HepG2 (cell line): ENCODE data around the gene ZCCHC7. TPM values are rescaled to one million over a fixed set of nuclear protein-coding genes. Genes with fewer than 3 reads are reported as not detected.

ENCODE experiments used
- GATAD2A ChIP-seq: IDR thresholded peaks from 2 replicates; pipeline ENCODE4 v1.6.1; 2016
- HDAC2 ChIP-seq: sonication (generic); formaldehyde crosslinking; IDR thresholded peaks from 2 replicates; pipeline ENCODE4 v1.4.0; 2020; ENCODE audit warnings: missing genetic modification reagents
- HMGA1 ChIP-seq: sonication (generic); formaldehyde crosslinking; conservative IDR thresholded peaks from 2 replicates; pipeline ENCODE4 v1.4.0; 2020; ENCODE audit warnings: missing genetic modification reagents
- HNRNPH1 ChIP-seq: fragments of 200-400 bp; formaldehyde crosslinking; optimal IDR thresholded peaks from 2 replicates; pipeline ENCODE3; 2017; ENCODE audit warnings: mild to moderate bottlenecking, low read depth, low read length
- HOXA5 ChIP-seq: sonication (generic); formaldehyde crosslinking; IDR thresholded peaks from 2 replicates; pipeline ENCODE4 v1.4.0; 2020; ENCODE audit warnings: missing genetic modification reagents
- IKZF4 ChIP-seq: sonication (generic); formaldehyde crosslinking; IDR thresholded peaks from 2 replicates; pipeline ENCODE4 v1.5.1; 2020; ENCODE audit warnings: borderline replicate concordance, mild to moderate bottlenecking, low read depth, missing genetic modification reagents; ENCODE audit errors: not compliant biosample characterization
- MAFF ChIP-seq: IDR thresholded peaks from 2 replicates; pipeline ENCODE4 v1.6.1; 2011; ENCODE audit warnings: low read depth, low read length, improper control_type of control experiment
- MBD4 ChIP-seq: IDR thresholded peaks from 2 replicates; pipeline ENCODE4 v1.6.1; 2012; ENCODE audit warnings: low read length, inconsistent platforms, borderline replicate concordance
- NCOA5 ChIP-seq: sonication (generic); formaldehyde crosslinking; IDR thresholded peaks from 2 replicates; pipeline ENCODE4 v1.4.0; 2020; ENCODE audit warnings: missing genetic modification reagents
- SAFB2 ChIP-seq: sonication (generic); formaldehyde crosslinking; IDR thresholded peaks from 2 replicates; pipeline ENCODE4 v1.5.1; 2020; ENCODE audit warnings: missing genetic modification reagents, low read depth, mild to moderate bottlenecking, borderline replicate concordance
- SALL1 ChIP-seq: sonication (generic); formaldehyde crosslinking; IDR thresholded peaks from 2 replicates; pipeline ENCODE4 v1.8.0; 2022; ENCODE audit warnings: mild to moderate bottlenecking, missing genetic modification reagents
- SP2 ChIP-seq: sonication (generic); formaldehyde crosslinking; IDR thresholded peaks from 2 replicates; pipeline ENCODE4 v1.5.1; 2020; ENCODE audit warnings: mild to moderate bottlenecking, missing genetic modification reagents
- SUZ12 ChIP-seq: fragments of 150-350 bp; IDR thresholded peaks from 2 replicates; pipeline ENCODE4 v1.6.1; 2014; ENCODE audit warnings: low read depth, low read length
- WIZ ChIP-seq: sonication (generic); formaldehyde crosslinking; IDR thresholded peaks from 2 replicates; pipeline ENCODE4 v1.5.1; 2020; ENCODE audit warnings: mild to moderate bottlenecking, missing genetic modification reagents
- ZEB1 ChIP-seq: IDR thresholded peaks from 2 replicates; pipeline ENCODE4 v1.6.1; 2012; ENCODE audit warnings: mild to moderate bottlenecking, low read depth, inconsistent platforms; ENCODE audit not compliant: insufficient replicate concordance
- ZNF225 ChIP-seq: sonication (generic); formaldehyde crosslinking; IDR thresholded peaks from 2 replicates; pipeline ENCODE4 v1.4.0; 2020; ENCODE audit warnings: mild to moderate bottlenecking, missing genetic modification reagents
- ZNF292 ChIP-seq: sonication (generic); formaldehyde crosslinking; IDR thresholded peaks from 2 replicates; pipeline ENCODE4 v1.8.1; 2022; ENCODE audit warnings: mild to moderate bottlenecking, low read depth, missing genetic modification reagents, borderline replicate concordance
- ZNF431 ChIP-seq: sonication (generic); formaldehyde crosslinking; IDR thresholded peaks from 2 replicates; pipeline ENCODE4 v1.9.0; 2022; ENCODE audit warnings: missing genetic modification reagents, low read depth, mild to moderate bottlenecking, borderline replicate concordance
- ZNF446 ChIP-seq: sonication (generic); formaldehyde crosslinking; IDR thresholded peaks from 2 replicates; pipeline ENCODE4 v1.5.0; 2020; ENCODE audit warnings: mild to moderate bottlenecking, missing genetic modification reagents
- ZNF674 ChIP-seq: sonication (generic); formaldehyde crosslinking; IDR thresholded peaks from 2 replicates; pipeline ENCODE4 v1.5.0; 2020; ENCODE audit warnings: low read depth, mild to moderate bottlenecking, missing genetic modification reagents
- ZNF766 ChIP-seq: sonication (generic); formaldehyde crosslinking; IDR thresholded peaks from 2 replicates; pipeline ENCODE4 v1.5.0; 2020; ENCODE audit warnings: missing genetic modification reagents, borderline replicate concordance
- polyA plus RNA-seq, 8 experiments: library from polyadenylated mRNA; depleted of rRNA in 3 of 8; stranded (reverse) in 7 of 8; unstranded in 1 of 8; fragments of >200 nt; fragmentation: Illumina TruSeq in 4 of 8; extraction: Trizol in 4 of 8; gene quantifications; 2 replicates each; pipeline versions ENCODE4 v1.2.1 to v1.2.3, GENCODE V29; 2011 to 2016; ENCODE audit warnings: low read depth in 4 of 8, missing spikeins in 1 of 8, mixed read lengths in 1 of 8; ENCODE audit not compliant: insufficient read depth in 1 of 8
- total RNA-seq, 5 experiments: library from RNA; depleted of rRNA; stranded (reverse); fragments of >200 nt; fragmentation: Illumina TruSeq; extraction: Trizol; gene quantifications; 2 replicates each; pipeline ENCODE4 v1.2.3, GENCODE V29; 2016; ENCODE audit warnings: low read depth in 1 of 5
- TF ChIP-seq, protein P1 (sequence below): sonication (generic); formaldehyde crosslinking; IDR thresholded peaks from 2 replicates; pipeline ENCODE4 v1.4.0; 2020; ENCODE audit warnings: missing genetic modification reagents, borderline replicate concordance
- TF ChIP-seq, protein P2 (sequence below): IDR thresholded peaks from 2 replicates; pipeline ENCODE4 v1.6.1; 2018; ENCODE audit warnings: missing genetic modification reagents
- TF ChIP-seq, protein P3 (sequence below): sonication (generic); formaldehyde crosslinking; conservative IDR thresholded peaks from 2 replicates; pipeline ENCODE4 v1.4.0; 2020; ENCODE audit warnings: missing genetic modification reagents
- TF ChIP-seq, protein P4 (sequence below): sonication (generic); formaldehyde crosslinking; IDR thresholded peaks from 2 replicates; pipeline ENCODE4 v1.8.0; 2023; ENCODE audit warnings: mild to moderate bottlenecking, missing genetic modification reagents

Gene ZCCHC7
- total and polyA plus RNA-seq, 2 of the 13 experiments (the other 11 are each of a cell fraction or from before 2014, with no cell fraction given), result 13.6 to 19.3 TPM

DNA sequence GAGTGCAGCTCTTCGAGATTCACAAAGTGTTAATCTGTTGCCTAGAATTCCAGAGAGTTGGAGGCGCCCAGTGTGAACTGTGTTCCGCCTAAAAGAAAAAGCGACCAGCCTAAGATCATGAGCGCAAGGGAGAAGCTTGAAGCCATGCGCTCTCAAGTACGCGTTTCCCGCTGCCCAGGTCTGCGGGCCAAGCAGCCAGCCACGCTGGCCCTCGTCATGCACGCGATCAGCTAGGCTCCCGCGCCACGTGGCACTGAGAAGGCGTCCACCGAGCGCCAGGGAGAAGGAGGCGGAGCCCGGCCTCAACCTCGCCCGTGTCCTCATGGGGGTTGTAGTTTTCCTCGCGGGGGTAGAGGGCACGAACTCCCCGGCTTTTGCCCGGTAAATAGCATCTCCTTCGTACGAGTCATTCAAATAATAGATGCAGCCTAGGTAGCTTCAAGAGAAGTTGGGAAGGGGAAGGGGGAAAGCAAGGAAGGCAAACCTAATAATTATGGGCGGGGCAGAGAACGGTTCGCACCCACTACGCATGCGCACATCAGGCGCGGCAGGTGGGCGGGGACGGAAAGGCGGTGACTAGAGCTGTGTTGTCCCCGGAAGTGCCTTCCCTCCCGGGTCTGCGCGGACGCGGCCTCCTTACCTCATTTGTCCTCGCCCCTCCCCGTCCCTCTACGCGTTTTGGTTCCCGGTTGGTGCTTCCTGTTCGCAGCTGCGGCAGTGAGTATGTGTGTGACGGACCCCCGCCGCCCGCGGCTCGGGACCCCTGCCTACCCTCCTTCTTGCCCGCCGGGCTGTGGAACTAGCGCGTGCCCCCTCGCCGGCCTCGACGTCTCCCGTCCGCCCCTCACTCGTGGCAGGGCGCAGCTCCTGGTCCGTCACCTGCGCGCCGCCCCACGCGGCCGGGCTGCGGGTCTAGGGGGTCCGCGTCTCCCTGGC, at the start of gene ZCCHC7 (continued):
- TF ChIP-seq IKZF4, result peak; percentile 91
- TF ChIP-seq, protein P1, sequence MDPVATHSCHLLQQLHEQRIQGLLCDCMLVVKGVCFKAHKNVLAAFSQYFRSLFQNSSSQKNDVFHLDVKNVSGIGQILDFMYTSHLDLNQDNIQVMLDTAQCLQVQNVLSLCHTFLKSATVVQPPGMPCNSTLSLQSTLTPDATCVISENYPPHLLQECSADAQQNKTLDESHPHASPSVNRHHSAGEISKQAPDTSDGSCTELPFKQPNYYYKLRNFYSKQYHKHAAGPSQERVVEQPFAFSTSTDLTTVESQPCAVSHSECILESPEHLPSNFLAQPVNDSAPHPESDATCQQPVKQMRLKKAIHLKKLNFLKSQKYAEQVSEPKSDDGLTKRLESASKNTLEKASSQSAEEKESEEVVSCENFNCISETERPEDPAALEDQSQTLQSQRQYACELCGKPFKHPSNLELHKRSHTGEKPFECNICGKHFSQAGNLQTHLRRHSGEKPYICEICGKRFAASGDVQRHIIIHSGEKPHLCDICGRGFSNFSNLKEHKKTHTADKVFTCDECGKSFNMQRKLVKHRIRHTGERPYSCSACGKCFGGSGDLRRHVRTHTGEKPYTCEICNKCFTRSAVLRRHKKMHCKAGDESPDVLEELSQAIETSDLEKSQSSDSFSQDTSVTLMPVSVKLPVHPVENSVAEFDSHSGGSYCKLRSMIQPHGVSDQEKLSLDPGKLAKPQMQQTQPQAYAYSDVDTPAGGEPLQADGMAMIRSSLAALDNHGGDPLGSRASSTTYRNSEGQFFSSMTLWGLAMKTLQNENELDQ (CRISPR knock-in tag), result peak; percentile 87
- no peak for TF ChIP-seq MAFF
- peak; percentile 64; the same call in 1 of the 2 replicates for TF ChIP-seq WIZ (CRISPR knock-in tag)
- TF ChIP-seq ZNF674 (CRISPR knock-in tag), result 0 out of 2 replicates have a peak, but pooled peaks have one; percentile 7
- TF ChIP-seq ZNF766, result peak; percentile 99
- TF ChIP-seq SP2 (CRISPR knock-in tag), result peak; percentile 67
- peak; percentile 76 for TF ChIP-seq ZNF431 (CRISPR knock-in tag)
- TF ChIP-seq, protein P2, sequence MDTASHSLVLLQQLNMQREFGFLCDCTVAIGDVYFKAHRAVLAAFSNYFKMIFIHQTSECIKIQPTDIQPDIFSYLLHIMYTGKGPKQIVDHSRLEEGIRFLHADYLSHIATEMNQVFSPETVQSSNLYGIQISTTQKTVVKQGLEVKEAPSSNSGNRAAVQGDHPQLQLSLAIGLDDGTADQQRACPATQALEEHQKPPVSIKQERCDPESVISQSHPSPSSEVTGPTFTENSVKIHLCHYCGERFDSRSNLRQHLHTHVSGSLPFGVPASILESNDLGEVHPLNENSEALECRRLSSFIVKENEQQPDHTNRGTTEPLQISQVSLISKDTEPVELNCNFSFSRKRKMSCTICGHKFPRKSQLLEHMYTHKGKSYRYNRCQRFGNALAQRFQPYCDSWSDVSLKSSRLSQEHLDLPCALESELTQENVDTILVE (CRISPR knock-in tag), result peak; percentile 47; the same call in 1 of the 2 replicates
- no peak for TF ChIP-seq NCOA5 (CRISPR knock-in tag)
- TF ChIP-seq, protein P3, sequence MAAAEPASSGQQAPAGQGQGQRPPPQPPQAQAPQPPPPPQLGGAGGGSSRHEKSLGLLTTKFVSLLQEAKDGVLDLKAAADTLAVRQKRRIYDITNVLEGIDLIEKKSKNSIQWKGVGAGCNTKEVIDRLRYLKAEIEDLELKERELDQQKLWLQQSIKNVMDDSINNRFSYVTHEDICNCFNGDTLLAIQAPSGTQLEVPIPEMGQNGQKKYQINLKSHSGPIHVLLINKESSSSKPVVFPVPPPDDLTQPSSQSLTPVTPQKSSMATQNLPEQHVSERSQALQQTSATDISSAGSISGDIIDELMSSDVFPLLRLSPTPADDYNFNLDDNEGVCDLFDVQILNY (CRISPR knock-in tag), result peak; percentile 57; the same call in 1 of the 2 replicates
- TF ChIP-seq HOXA5 (CRISPR knock-in tag), result peak; percentile 97
- TF ChIP-seq HDAC2 (CRISPR knock-in tag), result peak; percentile 35; the same call in 1 of the 2 replicates
- TF ChIP-seq HMGA1, result no peak
- no peak; the same call in 1 of the 2 replicates for TF ChIP-seq ZNF292 (CRISPR knock-in tag)
- peak; percentile 92 for TF ChIP-seq SAFB2 (CRISPR knock-in tag)
- peak; percentile 80 for TF ChIP-seq ZNF225
- peak; percentile 95 for TF ChIP-seq SALL1 (CRISPR knock-in tag)
- TF ChIP-seq, protein P4, sequence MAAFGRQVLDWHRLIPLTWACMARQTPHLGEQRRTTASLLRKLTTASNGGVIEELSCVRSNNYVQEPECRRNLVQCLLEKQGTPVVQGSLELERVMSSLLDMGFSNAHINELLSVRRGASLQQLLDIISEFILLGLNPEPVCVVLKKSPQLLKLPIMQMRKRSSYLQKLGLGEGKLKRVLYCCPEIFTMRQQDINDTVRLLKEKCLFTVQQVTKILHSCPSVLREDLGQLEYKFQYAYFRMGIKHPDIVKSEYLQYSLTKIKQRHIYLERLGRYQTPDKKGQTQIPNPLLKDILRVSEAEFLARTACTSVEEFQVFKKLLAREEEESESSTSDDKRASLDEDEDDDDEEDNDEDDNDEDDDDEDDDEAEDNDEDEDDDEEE (CRISPR knock-in tag), result peak; percentile 46; the same call in 1 of the 2 replicates
- TF ChIP-seq ZEB1, result no peak
- TF ChIP-seq ZNF446 (CRISPR knock-in tag), result peak; percentile 63; the same call in 1 of the 2 replicates
- TF ChIP-seq HNRNPH1, result no peak
- TF ChIP-seq MBD4, result no peak
- TF ChIP-seq SUZ12, result peak; percentile 40
- TF ChIP-seq GATAD2A (CRISPR knock-in tag), result peak; percentile 62
